WTC11 (cell line): ENCODE measurements around the gene EPS8L2. TPM values are rescaled to one million over a fixed set of nuclear protein-coding genes. Genes with fewer than 3 reads are reported as not detected.

Experiments used
- ATAC-seq: fragments of 200-7000 bp; cut with Tn5 transposase; 2 replicates; pipeline ENCODE4 v1.10.0; 2021; ENCODE audit warnings: mild to moderate bottlenecking, moderate library complexity
- CTCF ChIA-PET: fragments of 300-600 bp; sonication (Branson Sonifier 250); formaldehyde crosslinking; loops from one replicate; lab custom pipeline; 2021; ENCODE audit warnings: antibody characterized with exemption; lab: Charles Lee
- POLR2A ChIA-PET: fragments of 350-600 bp; sonication (Branson Sonifier 250); formaldehyde crosslinking; loops from one replicate; lab custom pipeline; 2021; ENCODE audit warnings: antibody characterized with exemption; lab: Charles Lee
- DNase-seq: peaks from one replicate; pipeline ENCODE4 v3.0.0; 2021; ENCODE audit warnings: low spot score
- H3K27ac Mint-ChIP-seq: 2 replicates; pipeline ENCODE4 v1.8.0; 2021; ENCODE audit warnings: mixed read lengths
- H3K27me3 Mint-ChIP-seq: 2 replicates; pipeline ENCODE4 v1.8.0; 2021; ENCODE audit warnings: low read depth, mild to moderate bottlenecking, moderate library complexity, mixed read lengths
- H3K36me3 Mint-ChIP-seq: 2 replicates; pipeline ENCODE4 v1.8.0; 2021; ENCODE audit warnings: mixed read lengths
- H3K4me1 Mint-ChIP-seq: 2 replicates; pipeline ENCODE4 v1.8.0; 2022; ENCODE audit warnings: mixed read lengths
- H3K4me3 Mint-ChIP-seq: 2 replicates; pipeline ENCODE4 v1.8.0; 2021; ENCODE audit warnings: mild to moderate bottlenecking, moderate library complexity, mixed read lengths
- H3K9me3 Mint-ChIP-seq: 2 replicates; pipeline ENCODE4 v1.8.0; 2021; ENCODE audit warnings: mixed read lengths
- CBFB ChIP-seq: sonication (generic); formaldehyde crosslinking; IDR thresholded peaks from 2 replicates; pipeline ENCODE4 v1.8.1; 2022; ENCODE audit warnings: mild to moderate bottlenecking, low read depth, missing genetic modification reagents
- CREM ChIP-seq: sonication (generic); formaldehyde crosslinking; IDR thresholded peaks from 2 replicates; pipeline ENCODE4 v1.8.1; 2022; ENCODE audit warnings: mild to moderate bottlenecking, missing genetic modification reagents, moderate library complexity
- ESRRA ChIP-seq: sonication (generic); formaldehyde crosslinking; IDR thresholded peaks from 2 replicates; pipeline ENCODE4 v1.8.1; 2022; ENCODE audit warnings: mild to moderate bottlenecking, missing genetic modification reagents, borderline replicate concordance
- FOXK1 ChIP-seq: sonication (generic); formaldehyde crosslinking; IDR thresholded peaks from 2 replicates; pipeline ENCODE4 v1.8.0; 2022; ENCODE audit warnings: mild to moderate bottlenecking, moderate library complexity, missing genetic modification reagents
- FOXP1 ChIP-seq: sonication (generic); formaldehyde crosslinking; IDR thresholded peaks from 2 replicates; pipeline ENCODE4 v1.8.0; 2022; ENCODE audit warnings: missing genetic modification reagents, mild to moderate bottlenecking, moderate library complexity, borderline replicate concordance
- IRF1 ChIP-seq: sonication (generic); formaldehyde crosslinking; IDR thresholded peaks from 2 replicates; pipeline ENCODE4 v1.8.0; 2023; ENCODE audit warnings: missing genetic modification reagents
- IRF2 ChIP-seq: sonication (generic); formaldehyde crosslinking; IDR thresholded peaks from 2 replicates; pipeline ENCODE4 v1.8.0; 2022; ENCODE audit warnings: low read depth, missing genetic modification reagents, borderline replicate concordance
- JAZF1 ChIP-seq: fragments of 250-450 bp; sonication (Bioruptor Pico); IDR thresholded peaks from 2 replicates; pipeline ENCODE4 v1.9.0; 2021; ENCODE audit warnings: moderate library complexity, mild to moderate bottlenecking, inconsistent platforms
- JUN ChIP-seq: sonication (generic); formaldehyde crosslinking; IDR thresholded peaks from 2 replicates; pipeline ENCODE4 v1.8.0; 2023; ENCODE audit warnings: mild to moderate bottlenecking, missing genetic modification reagents
- MLX ChIP-seq: sonication (generic); formaldehyde crosslinking; IDR thresholded peaks from 2 replicates; pipeline ENCODE4 v1.8.1; 2023; ENCODE audit warnings: mild to moderate bottlenecking, missing genetic modification reagents, moderate library complexity
- NFATC4 ChIP-seq: fragments of 250-450 bp; sonication (Bioruptor Pico); IDR thresholded peaks from 2 replicates; pipeline ENCODE4 v1.9.0; 2021; ENCODE audit warnings: mild to moderate bottlenecking
- NR2C2 ChIP-seq: sonication (generic); formaldehyde crosslinking; IDR thresholded peaks from 2 replicates; pipeline ENCODE4 v1.8.0; 2022; ENCODE audit warnings: mild to moderate bottlenecking, missing genetic modification reagents
- PRRX2 ChIP-seq: fragments of 250-450 bp; sonication (Bioruptor Pico); IDR thresholded peaks from 2 replicates; pipeline ENCODE4 v1.8.0; 2021; ENCODE audit warnings: mild to moderate bottlenecking
- RORB ChIP-seq: fragments of 250-450 bp; sonication (Bioruptor Pico); IDR thresholded peaks from 2 replicates; pipeline ENCODE4 v1.9.0; 2021; ENCODE audit warnings: mild to moderate bottlenecking
- SOX15 ChIP-seq: fragments of 250-450 bp; sonication (Bioruptor Pico); IDR thresholded peaks from 2 replicates; pipeline ENCODE4 v1.9.0; 2021; ENCODE audit warnings: mild to moderate bottlenecking
- TP53 ChIP-seq: sonication (generic); formaldehyde crosslinking; IDR thresholded peaks from 2 replicates; pipeline ENCODE4 v1.8.1; 2023; ENCODE audit warnings: mild to moderate bottlenecking, missing genetic modification reagents
- ZNF219 ChIP-seq: sonication (generic); formaldehyde crosslinking; IDR thresholded peaks from 2 replicates; pipeline ENCODE4 v1.8.0; 2023; ENCODE audit warnings: missing genetic modification reagents, mild to moderate bottlenecking, borderline replicate concordance
- ZNF281 ChIP-seq: sonication (generic); formaldehyde crosslinking; IDR thresholded peaks from 2 replicates; pipeline ENCODE4 v1.8.0; 2023; ENCODE audit warnings: mild to moderate bottlenecking, missing genetic modification reagents
- ZNF416 ChIP-seq: fragments of 250-450 bp; sonication (Bioruptor Pico); IDR thresholded peaks from 2 replicates; pipeline ENCODE4 v1.9.0; 2021; ENCODE audit warnings: mild to moderate bottlenecking, inconsistent platforms
- ZNF671 ChIP-seq: fragments of 250-450 bp; sonication (Bioruptor Pico); IDR thresholded peaks from 2 replicates; pipeline ENCODE4 v1.8.0; 2021; ENCODE audit warnings: mild to moderate bottlenecking
- total RNA-seq: library from RNA; stranded (reverse); gene quantifications from 3 replicates; pipeline ENCODE4 v1.2.3, GENCODE V29; 2021
- TF ChIP-seq, protein P1 (sequence below): fragments of 250-450 bp; sonication (Bioruptor Pico); IDR thresholded peaks from 2 replicates; pipeline ENCODE4 v1.9.0; 2021; ENCODE audit warnings: mild to moderate bottlenecking
- TF ChIP-seq, protein P2 (sequence below): fragments of 250-450 bp; sonication (Bioruptor Pico); IDR thresholded peaks from 2 replicates; pipeline ENCODE4 v1.9.0; 2021; ENCODE audit warnings: mild to moderate bottlenecking, borderline replicate concordance
- TF ChIP-seq, protein P3 (sequence below): sonication (generic); formaldehyde crosslinking; IDR thresholded peaks from 2 replicates; pipeline ENCODE4 v1.8.1; 2023; ENCODE audit warnings: mild to moderate bottlenecking, moderate library complexity, missing genetic modification reagents
- TF ChIP-seq, protein P4 (sequence below): fragments of 250-450 bp; sonication (Bioruptor Pico); IDR thresholded peaks from 2 replicates; pipeline ENCODE4 v1.9.0; 2021; ENCODE audit warnings: mild to moderate bottlenecking

EPS8L2 gene
- total RNA-seq, 1 experiment from 2014 or later: 51.6 TPM

DNA sequence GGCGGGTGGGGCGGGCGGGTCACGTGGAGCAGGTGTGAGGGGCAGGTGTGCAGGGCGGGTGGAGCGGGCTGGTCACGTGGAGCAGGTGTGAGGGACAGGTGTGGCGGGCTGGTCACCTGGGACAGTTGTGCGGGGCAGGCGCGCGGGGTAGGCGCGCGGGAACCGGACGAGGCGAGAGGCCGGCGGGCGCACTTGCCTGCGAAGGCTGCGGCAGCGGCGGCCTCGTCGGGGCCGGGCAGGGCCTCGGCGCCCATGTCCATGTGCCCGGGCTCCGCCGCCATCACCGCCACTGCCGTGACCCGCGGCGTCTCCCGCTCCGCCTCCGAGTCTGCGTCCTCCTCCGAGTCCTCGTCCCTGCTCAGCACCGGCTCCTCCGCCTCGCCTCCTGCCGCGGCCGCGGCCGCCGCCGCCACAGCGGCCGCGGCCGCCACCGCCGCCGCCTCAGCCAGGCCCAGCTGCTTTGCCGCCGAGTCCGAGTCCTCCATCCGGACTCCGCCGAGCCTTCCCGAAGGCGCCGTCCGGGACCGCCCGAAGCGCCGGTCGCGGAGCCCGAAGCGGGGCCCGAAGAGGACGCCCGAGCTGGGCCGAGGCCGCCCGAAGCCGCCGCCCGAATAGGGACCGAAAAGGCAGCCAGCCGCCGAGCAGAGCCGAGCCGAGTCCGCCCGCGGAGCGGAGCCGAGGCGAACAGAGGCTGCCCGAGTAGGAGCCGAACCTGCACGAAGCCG is 11.3 kb upstream of the EPS8L2 start, which contains the start of gene DEAF1:
Gene DEAF1, minus strand, starts transcription at position 660 of the 725 bp plus-strand sequence. Its CDS starts 175 bp downstream, at position 485.
- Mint-ChIP-seq H3K36me3 (peaks cover 2% of the 10 kb centered on the region; the same call in 1 of the 2 replicates), H3K9me3 (no peaks in the 10 kb centered on the region), H3K27ac (peak within 1 kb of the TSS; percentile 91), H3K27me3 (no peaks in the 10 kb centered on the region), H3K4me1 (peaks cover 34% of the 10 kb centered on the region), H3K4me3 (peak within 1 kb of the TSS; percentile 78)
- ChIA-PET CTCF (interaction anchor here (0.6 to 4.0 kb wide), 8 partner anchors 11 to 140 kb away, joined by 3 to 38 read pairs (median 7); partner anchors contain the start of gene EPS8L2), POLR2A (interaction anchor here (0.8 to 2.0 kb wide), 4 partner anchors 14 to 119 kb away, joined by 3 to 5 read pairs (median 4); no protein-coding TSS in a partner anchor)
- ATAC-seq: peak; percentile 91
- peak; percentile 100 for DNase-seq
- TF ChIP-seq CREM (CRISPR knock-in tag) (peak; percentile 76; the same call in 1 of the 2 replicates), IRF1 (CRISPR knock-in tag) (peak; percentile 94), FOXK1 (CRISPR knock-in tag) (peak; percentile 80; the same call in 1 of the 2 replicates), ESRRA (peak; percentile 97), MLX (CRISPR knock-in tag) (peak; percentile 90), CBFB (0 out of 2 replicates have a peak, but pooled peaks have one; percentile 75), ZNF219 (CRISPR knock-in tag) (peak; percentile 95; the same call in 1 of the 2 replicates), SOX15 (no peak), ZNF281 (CRISPR knock-in tag) (peak; percentile 83), JUN (CRISPR knock-in tag) (peak; percentile 97), TP53 (CRISPR knock-in tag) (peak; percentile 99), IRF2 (CRISPR knock-in tag) (peak; percentile 76; the same call in 1 of the 2 replicates), PRRX2 (CRISPR knock-in tag) (no peak), FOXP1 (CRISPR knock-in tag) (peak; percentile 98), ZNF416 (CRISPR knock-in tag) (peak; percentile 86; the same call in 1 of the 2 replicates), JAZF1 (no peak), NFATC4 (CRISPR knock-in tag) (no peak), NR2C2 (CRISPR knock-in tag) (peak; percentile 72), RORB (CRISPR knock-in tag) (no peak), ZNF671 (CRISPR knock-in tag) (no peak)
- TF ChIP-seq, protein P1, sequence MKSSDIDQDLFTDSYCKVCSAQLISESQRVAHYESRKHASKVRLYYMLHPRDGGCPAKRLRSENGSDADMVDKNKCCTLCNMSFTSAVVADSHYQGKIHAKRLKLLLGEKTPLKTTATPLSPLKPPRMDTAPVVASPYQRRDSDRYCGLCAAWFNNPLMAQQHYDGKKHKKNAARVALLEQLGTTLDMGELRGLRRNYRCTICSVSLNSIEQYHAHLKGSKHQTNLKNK (CRISPR knock-in tag): no peak
- TF ChIP-seq, protein P2, sequence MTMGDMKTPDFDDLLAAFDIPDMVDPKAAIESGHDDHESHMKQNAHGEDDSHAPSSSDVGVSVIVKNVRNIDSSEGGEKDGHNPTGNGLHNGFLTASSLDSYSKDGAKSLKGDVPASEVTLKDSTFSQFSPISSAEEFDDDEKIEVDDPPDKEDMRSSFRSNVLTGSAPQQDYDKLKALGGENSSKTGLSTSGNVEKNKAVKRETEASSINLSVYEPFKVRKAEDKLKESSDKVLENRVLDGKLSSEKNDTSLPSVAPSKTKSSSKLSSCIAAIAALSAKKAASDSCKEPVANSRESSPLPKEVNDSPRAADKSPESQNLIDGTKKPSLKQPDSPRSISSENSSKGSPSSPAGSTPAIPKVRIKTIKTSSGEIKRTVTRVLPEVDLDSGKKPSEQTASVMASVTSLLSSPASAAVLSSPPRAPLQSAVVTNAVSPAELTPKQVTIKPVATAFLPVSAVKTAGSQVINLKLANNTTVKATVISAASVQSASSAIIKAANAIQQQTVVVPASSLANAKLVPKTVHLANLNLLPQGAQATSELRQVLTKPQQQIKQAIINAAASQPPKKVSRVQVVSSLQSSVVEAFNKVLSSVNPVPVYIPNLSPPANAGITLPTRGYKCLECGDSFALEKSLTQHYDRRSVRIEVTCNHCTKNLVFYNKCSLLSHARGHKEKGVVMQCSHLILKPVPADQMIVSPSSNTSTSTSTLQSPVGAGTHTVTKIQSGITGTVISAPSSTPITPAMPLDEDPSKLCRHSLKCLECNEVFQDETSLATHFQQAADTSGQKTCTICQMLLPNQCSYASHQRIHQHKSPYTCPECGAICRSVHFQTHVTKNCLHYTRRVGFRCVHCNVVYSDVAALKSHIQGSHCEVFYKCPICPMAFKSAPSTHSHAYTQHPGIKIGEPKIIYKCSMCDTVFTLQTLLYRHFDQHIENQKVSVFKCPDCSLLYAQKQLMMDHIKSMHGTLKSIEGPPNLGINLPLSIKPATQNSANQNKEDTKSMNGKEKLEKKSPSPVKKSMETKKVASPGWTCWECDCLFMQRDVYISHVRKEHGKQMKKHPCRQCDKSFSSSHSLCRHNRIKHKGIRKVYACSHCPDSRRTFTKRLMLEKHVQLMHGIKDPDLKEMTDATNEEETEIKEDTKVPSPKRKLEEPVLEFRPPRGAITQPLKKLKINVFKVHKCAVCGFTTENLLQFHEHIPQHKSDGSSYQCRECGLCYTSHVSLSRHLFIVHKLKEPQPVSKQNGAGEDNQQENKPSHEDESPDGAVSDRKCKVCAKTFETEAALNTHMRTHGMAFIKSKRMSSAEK (CRISPR knock-in tag): no peak
- TF ChIP-seq, protein P3, sequence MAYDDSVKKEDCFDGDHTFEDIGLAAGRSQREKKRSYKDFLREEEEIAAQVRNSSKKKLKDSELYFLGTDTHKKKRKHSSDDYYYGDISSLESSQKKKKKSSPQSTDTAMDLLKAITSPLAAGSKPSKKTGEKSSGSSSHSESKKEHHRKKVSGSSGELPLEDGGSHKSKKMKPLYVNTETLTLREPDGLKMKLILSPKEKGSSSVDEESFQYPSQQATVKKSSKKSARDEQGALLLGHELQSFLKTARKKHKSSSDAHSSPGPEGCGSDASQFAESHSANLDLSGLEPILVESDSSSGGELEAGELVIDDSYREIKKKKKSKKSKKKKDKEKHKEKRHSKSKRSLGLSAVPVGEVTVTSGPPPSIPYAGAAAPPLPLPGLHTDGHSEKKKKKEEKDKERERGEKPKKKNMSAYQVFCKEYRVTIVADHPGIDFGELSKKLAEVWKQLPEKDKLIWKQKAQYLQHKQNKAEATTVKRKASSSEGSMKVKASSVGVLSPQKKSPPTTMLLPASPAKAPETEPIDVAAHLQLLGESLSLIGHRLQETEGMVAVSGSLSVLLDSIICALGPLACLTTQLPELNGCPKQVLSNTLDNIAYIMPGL (CRISPR knock-in tag): no peak
- TF ChIP-seq, protein P4, sequence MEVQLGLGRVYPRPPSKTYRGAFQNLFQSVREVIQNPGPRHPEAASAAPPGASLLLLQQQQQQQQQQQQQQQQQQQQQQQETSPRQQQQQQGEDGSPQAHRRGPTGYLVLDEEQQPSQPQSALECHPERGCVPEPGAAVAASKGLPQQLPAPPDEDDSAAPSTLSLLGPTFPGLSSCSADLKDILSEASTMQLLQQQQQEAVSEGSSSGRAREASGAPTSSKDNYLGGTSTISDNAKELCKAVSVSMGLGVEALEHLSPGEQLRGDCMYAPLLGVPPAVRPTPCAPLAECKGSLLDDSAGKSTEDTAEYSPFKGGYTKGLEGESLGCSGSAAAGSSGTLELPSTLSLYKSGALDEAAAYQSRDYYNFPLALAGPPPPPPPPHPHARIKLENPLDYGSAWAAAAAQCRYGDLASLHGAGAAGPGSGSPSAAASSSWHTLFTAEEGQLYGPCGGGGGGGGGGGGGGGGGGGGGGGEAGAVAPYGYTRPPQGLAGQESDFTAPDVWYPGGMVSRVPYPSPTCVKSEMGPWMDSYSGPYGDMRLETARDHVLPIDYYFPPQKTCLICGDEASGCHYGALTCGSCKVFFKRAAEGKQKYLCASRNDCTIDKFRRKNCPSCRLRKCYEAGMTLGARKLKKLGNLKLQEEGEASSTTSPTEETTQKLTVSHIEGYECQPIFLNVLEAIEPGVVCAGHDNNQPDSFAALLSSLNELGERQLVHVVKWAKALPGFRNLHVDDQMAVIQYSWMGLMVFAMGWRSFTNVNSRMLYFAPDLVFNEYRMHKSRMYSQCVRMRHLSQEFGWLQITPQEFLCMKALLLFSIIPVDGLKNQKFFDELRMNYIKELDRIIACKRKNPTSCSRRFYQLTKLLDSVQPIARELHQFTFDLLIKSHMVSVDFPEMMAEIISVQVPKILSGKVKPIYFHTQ (CRISPR knock-in tag): no peak
